Measurements from ENCODE around the gene ZFYVE28. TPM values are rescaled to one million over a fixed set of nuclear protein-coding genes. Genes with fewer than 3 reads are reported as not detected.

The ZFYVE28 gene
- total RNA-seq, 3 donors from 2014 or later (not counting 1 experiment from before 2014, with no cell fraction given), result 85.4 to 107 (median 104) TPM

- Mint-ChIP-seq H3K9me3 (no peaks in the 10 kb centered on the region), H3K4me3 (peak overlapping the region; percentile 98), H3K36me3 (no peaks in the 10 kb centered on the region), H3K4me1 (peaks cover 63 to 80% of the 10 kb centered on the region in 2 donors), H3K27ac (peak overlapping the region; percentile 96 to 100), H3K27me3 (ENCODE audit: low read depth in 2 of 2) (no peaks in the 10 kb centered on the region)
- Histone ChIP-seq H3K4me3 (ENCODE audit: low read length) (peak overlapping the region; percentile 35), H3K36me3 (ENCODE audit: control insufficient read depth, insufficient read depth, low read length) (no peaks in the 10 kb centered on the region), H3K4me1 (ENCODE audit: control insufficient read depth, insufficient read depth, low read length) (peaks cover 79% of the 10 kb centered on the region), H3K9me3 (ENCODE audit: control insufficient read depth, insufficient read depth, low read length) (no peaks in the 10 kb centered on the region), H3K27me3 (ENCODE audit: control insufficient read depth, insufficient read depth, low read length) (peaks cover 12% of the 10 kb centered on the region), H3K27ac (ENCODE audit: low read length) (peak overlapping the region; percentile 88)
- peak; percentile 23 for TF ChIP-seq CTCF (IDR thresholded peaks at IDR 0.05)
- intact Hi-C loops (cut with micrococcal nuclease), result loop anchor here (1.0 to 2.0 kb wide), 6 partner anchors 56 to 171 kb away; partner anchors contain the start of genes HAUS3, MXD4, POLN and RNF4
- DNase-seq (peak; percentile 86 to 97), ATAC-seq (peak; percentile 76 to 90 (median 76))
- under 1% methylated on average over 30 of the region's 30 CpGs for WGBS (ENCODE audit: insufficient coverage)
Measured at GRCh38 chr4:2412885-2413716, 5.3 kb downstream of the ZFYVE28 start.

GRCh38 chr4:2412534-2412884, 5.9 kb downstream of the ZFYVE28 start:
- peak overlapping the region; percentile 88 for H3K27ac ChIP-seq (ENCODE audit: low read length)
- H3K36me3 ChIP-seq (ENCODE audit: control insufficient read depth, insufficient read depth, low read length), result no peaks in the 10 kb centered on the region
- H3K4me1 ChIP-seq (ENCODE audit: control insufficient read depth, insufficient read depth, low read length), result peaks cover 77% of the 10 kb centered on the region
- H3K4me3 Mint-ChIP-seq, result peak overlapping the region; percentile 98
- peak; percentile 35 to 63 (median 45) for ATAC-seq
- no peaks in the 10 kb centered on the region for H3K27me3 Mint-ChIP-seq (ENCODE audit: low read depth in 2 of 2)
- no peaks in the 10 kb centered on the region for H3K9me3 ChIP-seq (ENCODE audit: control insufficient read depth, insufficient read depth, low read length)
- no peak for TF ChIP-seq CTCF (IDR thresholded peaks at IDR 0.05)
- peak overlapping the region; percentile 96 to 100 for H3K27ac Mint-ChIP-seq
- H3K9me3 Mint-ChIP-seq, result no peaks in the 10 kb centered on the region
- H3K4me3 ChIP-seq (ENCODE audit: low read length), result peak overlapping the region; percentile 35
- H3K36me3 Mint-ChIP-seq, result no peaks in the 10 kb centered on the region
- WGBS (ENCODE audit: insufficient coverage), result 9% methylated on average over 5 of the region's 5 CpGs
- peak in 1 of 2 donors; percentile 86 for DNase-seq
- H3K4me1 Mint-ChIP-seq, result peaks cover 63 to 75% of the 10 kb centered on the region in 2 donors
- intact Hi-C loops (cut with micrococcal nuclease), result loop anchor here (2.0 kb wide), 2 partner anchors 56 to 58 kb away; partner anchors contain the start of gene RNF4
- peaks cover 6% of the 10 kb centered on the region for H3K27me3 ChIP-seq (ENCODE audit: control insufficient read depth, insufficient read depth, low read length)

- H3K27ac Mint-ChIP-seq, result peak overlapping the region; percentile 96 to 100
- H3K36me3 Mint-ChIP-seq, result no peaks in the 10 kb centered on the region
- Histone ChIP-seq H3K4me3 (ENCODE audit: low read length) (no peak overlapping the region), H3K4me1 (ENCODE audit: control insufficient read depth, insufficient read depth, low read length) (peaks cover 74% of the 10 kb centered on the region), H3K27ac (ENCODE audit: low read length) (peak overlapping the region; percentile 88), H3K27me3 (ENCODE audit: control insufficient read depth, insufficient read depth, low read length) (peaks cover 6% of the 10 kb centered on the region), H3K36me3 (ENCODE audit: control insufficient read depth, insufficient read depth, low read length) (no peaks in the 10 kb centered on the region), H3K9me3 (ENCODE audit: control insufficient read depth, insufficient read depth, low read length) (no peaks in the 10 kb centered on the region)
- H3K27me3 Mint-ChIP-seq (ENCODE audit: low read depth in 2 of 2), result no peaks in the 10 kb centered on the region
- TF ChIP-seq CTCF (IDR thresholded peaks at IDR 0.05), result no peak
- 73% methylated on average over 14 of the region's 14 CpGs for WGBS (ENCODE audit: insufficient coverage)
- peaks cover 67 to 73% of the 10 kb centered on the region in 2 donors for H3K4me1 Mint-ChIP-seq
- peak in 1 of 2 donors; percentile 61 for DNase-seq
- intact Hi-C loops (cut with micrococcal nuclease), result loop anchor here (2.0 kb wide), 2 partner anchors 57 kb away; partner anchors contain the start of gene RNF4
- H3K4me3 Mint-ChIP-seq, result peak overlapping the region; percentile 98
- no peak for ATAC-seq
- H3K9me3 Mint-ChIP-seq, result no peaks in the 10 kb centered on the region
Measured at GRCh38 chr4:2411786-2412510, 6.5 kb downstream of the ZFYVE28 start.

Measured in natural killer cell (primary cell).